Measurements from ENCODE around the gene ACP3. TPM values are rescaled to one million over a fixed set of nuclear protein-coding genes. Genes with fewer than 3 reads are reported as not detected.

ACP3 gene
- polyA plus RNA-seq, 1 experiment, result 0.37 TPM

GRCh38 chr3:132406587-132406986 is 89.4 kb downstream of the ACP3 start:
- no peaks in the 10 kb centered on the region for H3K36me3 ChIP-seq (ENCODE audit: control insufficient read depth, insufficient read depth, low read length)
- CTCF ChIA-PET, result interaction anchor here (1.1 to 3.4 kb wide), 3 partner anchors 10 to 64 kb away, joined by 3 to 16 read pairs (median 8); partner anchors contain the start of gene DNAJC13
- H3K27me3 ChIP-seq (ENCODE audit: control insufficient read depth, insufficient read depth, low read length), result peaks cover 3% of the 10 kb centered on the region
- TF ChIP-seq CTCF (IDR thresholded peaks at IDR 0.05; ENCODE audit: insufficient read depth, low read depth, low read length), result no peak
- DNase-seq (ENCODE audit: low read depth), result no peak
- POLR2A ChIA-PET, result no interaction called here
- no peak overlapping the region for H3K4me3 ChIP-seq (ENCODE audit: low read depth, low read length)

GRCh38 chr3:132407025-132407424 is 89.8 kb downstream of the ACP3 start:
- Histone ChIP-seq H3K27me3 (ENCODE audit: control insufficient read depth, insufficient read depth, low read length) (peaks cover 3% of the 10 kb centered on the region), H3K4me3 (ENCODE audit: low read depth, low read length) (no peak overlapping the region), H3K36me3 (ENCODE audit: control insufficient read depth, insufficient read depth, low read length) (no peaks in the 10 kb centered on the region)
- CTCF ChIA-PET, result interaction anchor here (3.4 kb wide), 1 partner anchor 11 kb away, joined by 16 read pairs; no protein-coding TSS in a partner anchor
- no peak for DNase-seq (ENCODE audit: low read depth)
- TF ChIP-seq CTCF (IDR thresholded peaks at IDR 0.05; ENCODE audit: insufficient read depth, low read depth, low read length), result no peak
- POLR2A ChIA-PET, result no interaction called here

Other genes starting within 250 kb of the ACP3 start
- 21.7 and 42.7 TPM in 2 replicates for gene DNAJC13, start 100.1 kb downstream of the ACP3 start, polyA plus RNA-seq (2011; rRNA removed)

All from BJ (cell line).